ENCODE results near the gene FBXO44. TPM values are rescaled to one million over a fixed set of nuclear protein-coding genes. Genes with fewer than 3 reads are reported as not detected.
A peak's percentile ranks its signal among the peaks of the same experiment; 100 is the strongest.

The FBXO44 gene
- total RNA-seq, 2 experiments from 2014 or later = 18.1 to 20.4 TPM

- Mint-ChIP-seq H3K4me1 (ENCODE audit: low read depth) (peaks cover 13% of the 10 kb centered on the region), H3K9me3 (no peaks in the 10 kb centered on the region), H3K27me3 (peaks cover 4% of the 10 kb centered on the region), H3K4me3 (peak overlapping the region; percentile 84), H3K27ac (peak overlapping the region; percentile 66), H3K36me3 (ENCODE audit: low read depth) (peaks cover 8% of the 10 kb centered on the region)
- peak; percentile 3 for ATAC-seq
- intact Hi-C loops (cut with micrococcal nuclease) = no loop called here
- POLR2A ChIA-PET = interaction anchor here (0.6 to 2.9 kb wide), 5 partner anchors 10 to 228 kb away, joined by 3 to 21 read pairs (median 3); no protein-coding TSS in a partner anchor
- DNase-seq = no peak
- CTCF ChIA-PET = interaction anchor here (1.5 to 3.5 kb wide), 3 partner anchors 16 to 39 kb away, joined by 5 to 28 read pairs (median 8); partner anchors contain the start of gene FBXO6
- no peak for TF ChIP-seq CTCF (IDR thresholded peaks at IDR 0.05)
Measured at GRCh38 chr1:11680270-11681070, 25.8 kb downstream of the FBXO44 start.

GRCh38 chr1:11681071-11681771, 26.5 kb downstream of the FBXO44 start, which contains the start of gene MAD2L2:
Gene MAD2L2 (minus strand): TSS chr1:11681148. CDS start chr1:11680601, 547 bp downstream.
- TF ChIP-seq CTCF (IDR thresholded peaks at IDR 0.05) = no peak
- Mint-ChIP-seq H3K36me3 (ENCODE audit: low read depth) (peaks cover 4% of the 10 kb centered on the region), H3K4me3 (peak within 1 kb of the TSS; percentile 84), H3K4me1 (ENCODE audit: low read depth) (peaks cover 13% of the 10 kb centered on the region), H3K27ac (peak within 1 kb of the TSS; percentile 92), H3K9me3 (no peaks in the 10 kb centered on the region), H3K27me3 (peaks cover 4% of the 10 kb centered on the region)
- CTCF ChIA-PET = interaction anchor here (1.5 to 3.5 kb wide), 7 partner anchors 12 to 39 kb away, joined by 5 to 28 read pairs (median 6); partner anchors contain the start of genes FBXO2, FBXO44 and FBXO6
- POLR2A ChIA-PET = interaction anchor here (0.7 to 2.9 kb wide), 9 partner anchors 9 to 227 kb away, joined by 3 to 21 read pairs (median 4); partner anchors contain the start of gene DRAXIN
- ATAC-seq (peak; percentile 88), DNase-seq (peak; percentile 95)
- intact Hi-C loops (cut with micrococcal nuclease) = no loop called here

GRCh38 chr1:11682287-11682771, 27.7 kb downstream of the FBXO44 start:
- ChIA-PET CTCF (interaction anchor here (1.2 to 3.5 kb wide), 8 partner anchors 10 to 40 kb away, joined by 5 to 28 read pairs (median 6); partner anchors contain the start of genes FBXO2, FBXO44 and FBXO6), POLR2A (interaction anchor here (0.7 to 2.9 kb wide), 8 partner anchors 9 to 228 kb away, joined by 3 to 21 read pairs (median 4); partner anchors contain the start of gene DRAXIN)
- Mint-ChIP-seq H3K4me3 (peak overlapping the region; percentile 84), H3K4me1 (ENCODE audit: low read depth) (peaks cover 13% of the 10 kb centered on the region), H3K27ac (no peak overlapping the region), H3K9me3 (no peaks in the 10 kb centered on the region), H3K36me3 (ENCODE audit: low read depth) (peaks cover 4% of the 10 kb centered on the region), H3K27me3 (peaks cover 4% of the 10 kb centered on the region)
- TF ChIP-seq CTCF (IDR thresholded peaks at IDR 0.05) = no peak
- intact Hi-C loops (cut with micrococcal nuclease) = no loop called here
- no peak for DNase-seq
- no peak for ATAC-seq

- H3K4me3 Mint-ChIP-seq = no peak overlapping the region
- H3K4me1 Mint-ChIP-seq (ENCODE audit: low read depth) = peaks cover 13% of the 10 kb centered on the region
- ChIA-PET POLR2A (interaction anchor here (1.3 to 2.9 kb wide), 4 partner anchors 10 to 227 kb away, joined by 4 to 21 read pairs (median 5); no protein-coding TSS in a partner anchor), CTCF (interaction anchor here (1.2 to 3.5 kb wide), 7 partner anchors 10 to 41 kb away, joined by 5 to 28 read pairs (median 6); partner anchors contain the start of genes FBXO2, FBXO44 and FBXO6)
- peaks cover 4% of the 10 kb centered on the region for H3K36me3 Mint-ChIP-seq (ENCODE audit: low read depth)
- H3K27ac Mint-ChIP-seq = no peak overlapping the region
- DNase-seq (no peak), ATAC-seq (no peak)
- intact Hi-C loops (cut with micrococcal nuclease) = no loop called here
- peaks cover 6% of the 10 kb centered on the region for H3K27me3 Mint-ChIP-seq
- TF ChIP-seq CTCF (IDR thresholded peaks at IDR 0.05) = no peak
- H3K9me3 Mint-ChIP-seq = no peaks in the 10 kb centered on the region
Measured at GRCh38 chr1:11682799-11683198, 28.1 kb downstream of the FBXO44 start.
